ENCODE measurements around the gene RAB6A.

Gene RAB6A

DNA sequence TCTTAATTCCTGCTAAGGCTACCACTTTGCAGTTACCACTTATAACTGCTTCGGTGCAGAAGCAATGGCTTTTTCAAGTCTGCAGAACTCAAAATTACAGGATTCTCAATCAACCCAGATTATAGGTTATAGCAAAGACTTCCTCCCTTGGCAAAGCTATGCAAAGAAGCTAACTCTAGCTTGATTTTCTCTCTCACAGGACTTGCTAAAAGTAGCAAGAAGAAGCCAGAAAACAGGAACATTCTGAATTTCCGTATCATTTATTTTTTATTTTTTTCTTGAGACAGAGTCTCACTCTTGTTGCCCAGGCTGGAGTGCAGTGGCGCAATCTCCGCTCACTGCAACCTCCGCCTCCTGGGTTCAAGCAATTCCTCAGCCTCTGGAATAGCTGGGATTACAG is 125.2 kb downstream of the RAB6A start:
- Histone ChIP-seq H3K79me1 (ENCODE audit: low read length) (no peaks in the 10 kb centered on the region), H4K12ac (ENCODE audit: low read depth, low read length) (no peak overlapping the region), H2BK120ac (ENCODE audit: insufficient read depth, low read length, poor library complexity) (no peak overlapping the region), H3K27me3 (ENCODE audit: insufficient read depth, low read length) (no peaks in the 10 kb centered on the region), H3K9me3 (ENCODE audit: insufficient read depth, low read depth, low read length) (no peaks in the 10 kb centered on the region), H3K4me3 (ENCODE audit: low read depth, low read length) (no peak overlapping the region), H3K4me1 (ENCODE audit: control insufficient read depth in 1 of 2, insufficient read depth in 2 of 2, low read length in 2 of 2) (no peaks in the 10 kb centered on the region), H3K9ac (ENCODE audit: low read length) (no peak overlapping the region), H4K8ac (ENCODE audit: low read depth, low read length) (no peak overlapping the region), H3K27ac (ENCODE audit: low read depth, low read length) (no peak overlapping the region), H2AK5ac (ENCODE audit: low read length) (no peak overlapping the region), H3K23ac (ENCODE audit: low read length) (no peak overlapping the region), H3K14ac (ENCODE audit: low read length) (no peak overlapping the region), H3K4ac (ENCODE audit: low read depth, low read length) (no peak overlapping the region), H3K18ac (ENCODE audit: low read length) (no peak overlapping the region), H4K91ac (ENCODE audit: low read depth, low read length) (no peak overlapping the region), H3K4me2 (ENCODE audit: low read length) (no peak overlapping the region), H2BK12ac (ENCODE audit: low read length) (no peak overlapping the region), H2AFZ (ENCODE audit: insufficient read depth, low read length, poor library complexity) (no peak overlapping the region), H2BK5ac (ENCODE audit: low read depth, low read length, poor library complexity) (no peak overlapping the region), H3K79me2 (ENCODE audit: control insufficient read depth, insufficient read depth, low read length, poor library complexity) (no peaks in the 10 kb centered on the region), H3K36me3 (ENCODE audit: control insufficient read depth in 1 of 2, insufficient read depth in 2 of 2, low read length in 2 of 2) (no peaks in the 10 kb centered on the region)
- no peak for DNase-seq
- WGBS (ENCODE audit: extremely low coverage, insufficient coverage, insufficient read length): no CpG with 5 or more reads among the region's 5 CpGs

GRCh38 chr11:73633999-73634398 is 126.9 kb downstream of the RAB6A start:
- Histone ChIP-seq H3K4me3 (ENCODE audit: low read depth, low read length) (no peak overlapping the region), H3K4ac (ENCODE audit: low read depth, low read length) (no peak overlapping the region), H3K4me1 (ENCODE audit: control insufficient read depth in 1 of 2, insufficient read depth in 2 of 2, low read length in 2 of 2) (no peaks in the 10 kb centered on the region), H3K23ac (ENCODE audit: low read length) (no peak overlapping the region), H3K36me3 (ENCODE audit: control insufficient read depth in 1 of 2, insufficient read depth in 2 of 2, low read length in 2 of 2) (no peaks in the 10 kb centered on the region), H4K12ac (ENCODE audit: low read depth, low read length) (no peak overlapping the region), H3K9ac (ENCODE audit: low read length) (no peak overlapping the region), H4K91ac (ENCODE audit: low read depth, low read length) (no peak overlapping the region), H3K27ac (ENCODE audit: low read depth, low read length) (no peak overlapping the region), H2AK5ac (ENCODE audit: low read length) (no peak overlapping the region), H3K4me2 (ENCODE audit: low read length) (no peak overlapping the region), H2AFZ (ENCODE audit: insufficient read depth, low read length, poor library complexity) (no peak overlapping the region), H3K14ac (ENCODE audit: low read length) (no peak overlapping the region), H3K79me2 (ENCODE audit: control insufficient read depth, insufficient read depth, low read length, poor library complexity) (no peaks in the 10 kb centered on the region), H2BK120ac (ENCODE audit: insufficient read depth, low read length, poor library complexity) (no peak overlapping the region), H3K18ac (ENCODE audit: low read length) (no peak overlapping the region), H3K79me1 (ENCODE audit: low read length) (no peaks in the 10 kb centered on the region), H3K9me3 (ENCODE audit: insufficient read depth, low read depth, low read length) (no peaks in the 10 kb centered on the region), H3K27me3 (ENCODE audit: insufficient read depth, low read length) (no peaks in the 10 kb centered on the region), H2BK12ac (ENCODE audit: low read length) (no peak overlapping the region), H2BK5ac (ENCODE audit: low read depth, low read length, poor library complexity) (no peak overlapping the region), H4K8ac (ENCODE audit: low read depth, low read length) (no peak overlapping the region)
- WGBS (ENCODE audit: extremely low coverage, insufficient coverage, insufficient read length): no CpG with 5 or more reads among the region's 2 CpGs
- DNase-seq: no peak

DNA sequence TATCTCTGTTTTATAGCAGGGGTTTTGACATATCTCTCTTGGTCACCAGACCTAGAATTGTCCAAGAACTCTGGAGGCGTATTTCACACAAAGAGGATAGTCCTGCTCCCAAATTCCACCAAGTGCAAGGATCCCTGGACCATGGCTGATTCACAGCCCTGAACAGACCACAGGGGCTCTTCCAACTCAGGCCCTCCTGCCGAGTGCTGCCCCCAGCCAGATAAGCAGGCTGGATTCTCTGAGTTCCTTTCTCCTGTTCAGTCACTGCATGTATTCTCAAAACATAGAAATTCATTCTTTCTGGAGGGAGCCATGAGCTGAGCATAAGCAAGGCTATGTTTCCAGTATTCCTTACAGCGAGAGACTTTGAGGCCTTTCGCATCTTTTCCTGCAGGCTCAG is 127.9 kb downstream of the RAB6A start:
- Histone ChIP-seq H2BK12ac (ENCODE audit: low read length) (no peak overlapping the region), H4K8ac (ENCODE audit: low read depth, low read length) (no peak overlapping the region), H3K36me3 (ENCODE audit: control insufficient read depth in 1 of 2, insufficient read depth in 2 of 2, low read length in 2 of 2) (no peaks in the 10 kb centered on the region), H2BK120ac (ENCODE audit: insufficient read depth, low read length, poor library complexity) (no peak overlapping the region), H3K4me1 (ENCODE audit: control insufficient read depth in 1 of 2, insufficient read depth in 2 of 2, low read length in 2 of 2) (no peaks in the 10 kb centered on the region), H4K91ac (ENCODE audit: low read depth, low read length) (no peak overlapping the region), H3K9me3 (ENCODE audit: insufficient read depth, low read depth, low read length) (no peaks in the 10 kb centered on the region), H3K14ac (ENCODE audit: low read length) (no peak overlapping the region), H3K4me3 (ENCODE audit: low read depth, low read length) (no peak overlapping the region), H3K4me2 (ENCODE audit: low read length) (no peak overlapping the region), H2AFZ (ENCODE audit: insufficient read depth, low read length, poor library complexity) (no peak overlapping the region), H3K27me3 (ENCODE audit: insufficient read depth, low read length) (no peaks in the 10 kb centered on the region), H3K18ac (ENCODE audit: low read length) (no peak overlapping the region), H4K12ac (ENCODE audit: low read depth, low read length) (no peak overlapping the region), H3K23ac (ENCODE audit: low read length) (no peak overlapping the region), H3K27ac (ENCODE audit: low read depth, low read length) (no peak overlapping the region), H3K79me2 (ENCODE audit: control insufficient read depth, insufficient read depth, low read length, poor library complexity) (no peaks in the 10 kb centered on the region), H2BK5ac (ENCODE audit: low read depth, low read length, poor library complexity) (no peak overlapping the region), H3K79me1 (ENCODE audit: low read length) (no peaks in the 10 kb centered on the region), H3K4ac (ENCODE audit: low read depth, low read length) (no peak overlapping the region), H3K9ac (ENCODE audit: low read length) (no peak overlapping the region), H2AK5ac (ENCODE audit: low read length) (no peak overlapping the region)
- no peak for DNase-seq
- no CpG with 5 or more reads among the region's 4 CpGs for WGBS (ENCODE audit: extremely low coverage, insufficient coverage, insufficient read length)

- H3K9me3 ChIP-seq (ENCODE audit: insufficient read depth, low read depth, low read length): no peaks in the 10 kb centered on the region
- no peak overlapping the region for H4K91ac ChIP-seq (ENCODE audit: low read depth, low read length)
- no peak overlapping the region for H4K8ac ChIP-seq (ENCODE audit: low read depth, low read length)
- H3K27me3 ChIP-seq (ENCODE audit: insufficient read depth, low read length): no peaks in the 10 kb centered on the region
- no peak overlapping the region for H3K18ac ChIP-seq (ENCODE audit: low read length)
- no peak overlapping the region for H2AK5ac ChIP-seq (ENCODE audit: low read length)
- H3K27ac ChIP-seq (ENCODE audit: low read depth, low read length): no peak overlapping the region
- H3K4me2 ChIP-seq (ENCODE audit: low read length): no peak overlapping the region
- H2AFZ ChIP-seq (ENCODE audit: insufficient read depth, low read length, poor library complexity): no peak overlapping the region
- H3K4ac ChIP-seq (ENCODE audit: low read depth, low read length): no peak overlapping the region
- H3K14ac ChIP-seq (ENCODE audit: low read length): no peak overlapping the region
- no peak overlapping the region for H3K4me3 ChIP-seq (ENCODE audit: low read depth, low read length)
- DNase-seq: no peak
- H2BK5ac ChIP-seq (ENCODE audit: low read depth, low read length, poor library complexity): no peak overlapping the region
- H2BK12ac ChIP-seq (ENCODE audit: low read length): no peak overlapping the region
- no peak overlapping the region for H3K23ac ChIP-seq (ENCODE audit: low read length)
- H3K9ac ChIP-seq (ENCODE audit: low read length): no peak overlapping the region
- H3K4me1 ChIP-seq (ENCODE audit: control insufficient read depth in 1 of 2, insufficient read depth in 2 of 2, low read length in 2 of 2): no peaks in the 10 kb centered on the region
- no peak overlapping the region for H2BK120ac ChIP-seq (ENCODE audit: insufficient read depth, low read length, poor library complexity)
- no peak overlapping the region for H4K12ac ChIP-seq (ENCODE audit: low read depth, low read length)
- no peaks in the 10 kb centered on the region for H3K79me1 ChIP-seq (ENCODE audit: low read length)
- H3K36me3 ChIP-seq (ENCODE audit: control insufficient read depth in 1 of 2, insufficient read depth in 2 of 2, low read length in 2 of 2): no peaks in the 10 kb centered on the region
- H3K79me2 ChIP-seq (ENCODE audit: control insufficient read depth, insufficient read depth, low read length, poor library complexity): no peaks in the 10 kb centered on the region
- WGBS (ENCODE audit: extremely low coverage, insufficient coverage, insufficient read length): no CpG with 5 or more reads among the region's 7 CpGs
Measured at GRCh38 chr11:73629907-73630306, 131.0 kb downstream of the RAB6A start.
